SW 1271 (cell line): ENCODE results near the gene ZNF205.

Experiments
- DNase-seq, 2 experiments: peaks; one replicate each; lab custom pipeline; 2025; lab: John Stamatoyannopoulos, UW

Gene ZNF205

DNA sequence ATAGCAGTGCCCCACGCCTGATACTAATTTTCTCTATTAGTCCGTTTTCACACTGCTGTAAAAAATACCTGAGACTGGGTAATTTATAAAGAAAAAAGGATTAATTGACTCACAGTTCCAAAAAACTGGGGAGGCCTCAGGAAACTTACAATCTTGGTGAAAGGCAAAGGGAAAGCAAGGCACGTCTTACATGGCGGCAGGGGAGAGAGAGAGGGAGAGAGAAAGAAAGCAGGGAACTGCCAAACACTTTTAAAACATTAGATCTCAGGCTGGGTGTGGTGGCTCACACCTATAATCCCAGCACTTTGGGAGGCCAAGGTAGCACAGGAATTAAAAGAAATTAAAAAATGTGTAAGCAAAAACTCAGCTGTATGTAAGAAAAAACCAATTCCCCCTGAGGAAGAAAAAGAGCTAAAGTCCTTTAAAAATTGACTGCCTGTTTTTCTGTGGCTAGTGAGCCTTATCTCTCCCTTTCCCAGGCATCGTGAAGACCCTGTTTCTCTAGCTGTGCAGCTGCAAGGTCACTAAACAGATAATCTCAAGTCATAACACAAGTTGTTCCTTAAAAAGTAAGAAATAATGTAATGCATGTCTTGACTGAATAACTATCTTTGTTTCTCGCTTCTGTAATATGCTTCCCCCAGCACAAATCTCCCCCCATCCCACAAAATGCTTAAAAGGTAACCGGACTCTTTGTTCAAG, 27.3 kb upstream of the ZNF205 start:
- DNase-seq, result no peak

DNA sequence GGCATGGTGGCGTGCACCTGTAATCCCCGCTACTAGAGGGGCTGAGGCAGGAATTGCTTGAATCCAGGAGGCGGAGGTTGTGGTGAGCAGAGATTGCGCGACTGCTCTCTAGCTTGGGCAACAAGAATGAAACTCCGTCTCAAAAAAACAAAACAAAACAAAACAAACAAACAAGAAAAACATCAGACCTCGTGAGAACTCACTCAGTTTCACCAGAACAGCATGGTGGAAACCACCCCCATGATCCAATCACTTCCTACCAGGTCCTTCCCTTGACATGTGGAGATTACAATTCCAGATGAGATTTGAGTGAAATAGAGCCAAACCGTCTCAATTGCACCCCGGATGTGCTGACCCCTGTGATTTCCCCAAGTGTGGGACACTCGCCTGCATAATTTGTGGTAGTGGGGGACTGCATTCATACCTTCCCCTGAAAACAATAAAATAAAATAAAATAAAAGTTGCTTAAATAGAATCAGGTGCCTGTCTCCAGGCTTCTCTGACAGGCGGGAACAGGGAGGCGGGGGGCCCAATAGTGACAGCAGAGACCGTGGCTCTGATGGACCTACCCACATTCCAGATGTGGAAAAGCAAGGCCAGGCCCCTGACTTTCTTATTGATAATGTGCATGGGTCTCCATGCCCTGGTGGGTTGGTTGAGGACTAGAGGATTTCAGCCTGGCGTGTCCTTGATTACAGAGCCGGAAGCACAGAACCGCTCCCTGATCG, 26.4 kb upstream of the ZNF205 start:
- no peak for DNase-seq

DNA sequence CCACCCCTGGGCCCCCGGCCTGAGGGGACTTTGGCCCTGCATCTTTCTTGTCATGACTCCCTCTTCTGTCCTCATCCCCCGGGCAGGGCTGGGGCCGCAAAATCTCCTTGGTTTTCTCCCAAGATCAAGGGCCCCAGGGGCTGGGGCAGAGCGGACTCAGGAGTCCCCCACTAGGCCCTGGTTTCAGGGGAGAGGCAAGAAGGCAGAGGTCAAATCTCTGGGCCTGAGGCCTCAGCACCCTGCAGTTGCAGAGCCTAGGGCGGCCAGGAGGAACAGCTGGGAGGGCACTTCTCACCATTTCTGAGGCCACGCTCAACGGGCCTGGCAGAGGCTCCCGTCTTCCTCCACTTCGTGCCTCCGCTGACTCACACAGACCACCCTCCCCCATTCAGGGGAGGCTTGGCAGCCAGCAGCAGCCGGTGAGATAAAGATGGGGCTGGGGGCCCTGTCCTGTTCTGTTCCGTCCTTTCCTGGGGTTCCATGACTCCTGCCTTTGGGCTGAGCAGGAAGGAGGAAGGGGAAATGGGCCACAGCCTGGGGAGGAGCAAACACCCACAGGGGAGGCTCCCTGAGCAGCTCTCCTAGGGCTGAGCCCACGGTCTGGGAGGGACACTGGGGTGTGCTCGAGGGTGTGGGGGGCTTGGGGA, 25.7 kb upstream of the ZNF205 start:
- no peak for DNase-seq

DNA sequence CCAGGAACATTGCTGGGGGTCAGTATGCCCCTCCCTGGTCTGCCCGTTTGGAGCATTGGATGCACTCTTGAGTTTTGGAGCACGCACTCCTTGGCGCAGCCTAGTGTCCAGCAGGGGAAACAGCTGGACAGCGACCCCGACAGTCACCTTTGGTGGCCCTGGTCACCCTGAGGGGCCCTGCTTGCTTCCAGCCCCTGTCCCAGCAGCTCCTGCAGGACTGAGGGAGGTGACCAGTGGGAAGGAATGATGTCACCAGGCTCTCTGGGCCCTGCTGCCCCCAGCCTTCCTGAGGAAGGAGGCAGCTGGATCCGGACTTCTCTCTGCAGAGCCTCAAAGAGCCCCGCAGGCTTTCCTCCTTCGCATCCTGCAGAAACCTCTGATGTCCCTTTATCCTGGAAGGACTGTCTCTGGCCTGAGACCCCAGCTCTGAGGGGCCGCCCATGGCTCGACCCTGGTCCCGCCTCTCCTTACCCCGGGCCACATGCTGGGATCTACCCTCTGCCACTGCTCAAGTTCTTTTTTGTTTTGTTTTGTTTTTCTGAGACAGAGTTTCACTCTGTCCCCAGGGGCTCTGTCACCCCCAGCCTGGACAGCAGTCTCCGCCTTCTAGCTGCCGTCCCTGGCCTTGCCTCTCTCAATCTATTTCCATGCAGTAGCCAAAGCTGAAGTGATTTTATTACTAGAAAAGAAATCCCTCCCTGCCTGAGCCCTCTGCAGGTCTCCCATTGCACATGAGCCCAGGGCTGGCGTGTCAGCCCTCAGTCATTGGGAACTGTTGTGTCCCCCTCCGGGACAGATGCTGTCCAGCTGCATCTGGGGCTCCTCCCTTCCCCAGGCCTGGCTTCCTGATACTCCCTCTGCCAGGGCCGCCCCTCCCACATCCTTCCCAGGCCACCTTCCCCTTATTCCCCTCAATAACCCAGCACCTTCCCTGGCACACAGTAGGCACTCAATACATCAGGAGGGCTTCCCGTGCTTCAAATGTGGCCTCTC, 24.8 kb upstream of the ZNF205 start:
- DNase-seq, result no peak

DNA sequence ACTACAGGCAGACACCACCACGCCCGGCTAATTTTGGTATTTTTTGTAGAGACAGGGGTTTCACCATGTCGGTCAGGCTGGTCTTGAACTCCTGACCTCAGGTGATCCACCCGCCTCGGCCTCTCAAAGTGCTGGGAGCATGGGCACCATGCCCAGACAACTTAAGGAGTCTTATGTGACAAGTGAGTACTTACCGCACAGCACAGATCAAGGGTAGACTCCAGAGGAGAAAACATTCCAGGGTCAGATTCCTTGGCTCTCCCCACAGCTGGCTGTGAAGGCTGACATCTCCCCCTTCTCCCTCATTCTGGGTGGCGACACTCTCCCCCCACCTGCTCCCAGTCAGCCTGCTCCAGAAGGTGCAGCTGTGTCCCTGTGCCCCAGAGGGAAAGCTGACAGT, 23.9 kb upstream of the ZNF205 start:
- DNase-seq, result no peak

DNA sequence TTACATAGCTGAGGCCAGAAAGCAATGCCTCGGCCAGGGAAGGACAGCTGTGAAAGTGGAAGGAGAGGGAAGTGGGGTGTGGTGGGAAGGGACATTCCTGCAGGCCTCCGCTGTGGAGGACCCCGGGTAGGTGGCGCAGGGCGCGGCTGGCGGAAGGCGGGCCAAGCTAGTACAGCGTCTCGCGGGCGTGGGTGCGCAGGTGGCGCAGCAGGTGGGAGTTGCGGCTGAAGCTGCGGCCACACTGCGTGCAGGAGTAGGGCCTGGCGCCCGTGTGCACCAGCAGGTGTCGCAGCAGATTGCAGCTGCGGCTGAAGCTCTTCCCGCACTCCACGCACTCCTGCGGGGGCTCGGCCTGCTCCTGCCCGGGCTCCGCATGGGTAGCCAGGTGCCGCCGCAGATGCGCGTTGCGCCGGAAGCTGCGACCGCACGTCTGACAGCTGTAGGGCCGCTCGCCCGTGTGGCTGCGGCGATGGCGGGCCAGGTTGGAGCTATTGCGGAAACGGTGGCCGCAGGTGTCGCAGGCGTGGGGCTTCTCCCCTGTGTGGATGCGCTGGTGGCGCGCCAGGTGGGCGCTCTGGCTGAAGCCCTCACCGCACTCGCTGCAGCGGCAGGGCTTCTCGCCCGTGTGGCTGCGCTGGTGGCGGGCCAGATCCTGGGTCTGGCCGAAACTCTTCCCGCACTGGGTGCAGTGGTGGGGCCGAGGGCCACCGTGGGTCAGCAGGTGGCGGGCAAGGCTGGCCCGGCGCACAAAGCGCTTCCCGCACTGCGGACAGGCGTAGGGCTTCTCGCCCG, 23.3 kb upstream of the ZNF205 start:
- no peak for DNase-seq

DNA sequence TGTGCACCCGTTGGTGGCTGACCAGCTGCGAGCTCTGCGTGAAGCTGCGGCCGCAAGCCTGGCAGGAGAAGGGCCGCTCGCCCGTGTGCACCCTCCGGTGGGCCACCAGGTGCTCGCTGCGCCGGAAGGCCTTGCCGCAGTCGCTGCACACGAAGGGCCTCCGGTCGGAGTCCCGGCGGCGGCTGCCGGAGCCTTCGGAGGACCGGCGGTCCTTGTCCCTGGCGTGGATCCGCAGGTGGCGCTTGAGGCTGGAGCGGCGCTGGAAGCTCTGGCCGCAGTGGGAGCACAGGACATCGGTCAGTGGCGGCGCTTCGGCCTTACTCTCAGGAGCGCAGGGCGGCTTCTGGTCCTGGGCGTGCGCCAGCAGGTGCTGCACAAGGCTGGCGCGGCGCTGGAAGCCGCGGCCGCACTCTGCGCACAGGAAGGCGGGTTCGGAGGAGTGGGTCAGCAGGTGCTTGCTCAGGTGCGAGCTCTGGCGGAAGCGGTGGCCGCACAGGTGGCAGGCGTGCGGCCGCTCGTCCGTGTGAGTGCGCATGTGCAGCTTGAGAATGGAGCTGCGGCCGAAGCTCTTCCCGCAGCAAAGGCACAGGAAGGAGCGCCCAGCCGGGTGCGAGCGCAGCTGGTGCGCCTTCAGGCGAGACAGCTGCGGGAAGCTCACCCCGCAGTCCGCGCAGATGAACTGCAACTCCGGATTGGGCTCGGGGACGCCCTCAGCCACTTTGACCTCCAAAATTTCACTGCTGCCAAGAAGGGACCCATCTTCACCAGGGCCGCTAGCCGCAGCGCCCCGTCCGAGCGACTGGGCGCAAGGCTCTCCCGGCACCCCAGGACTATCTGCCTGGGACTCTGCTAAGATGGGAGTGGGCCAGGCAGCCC, 22.4 kb upstream of the ZNF205 start:
- no peak for DNase-seq

DNA sequence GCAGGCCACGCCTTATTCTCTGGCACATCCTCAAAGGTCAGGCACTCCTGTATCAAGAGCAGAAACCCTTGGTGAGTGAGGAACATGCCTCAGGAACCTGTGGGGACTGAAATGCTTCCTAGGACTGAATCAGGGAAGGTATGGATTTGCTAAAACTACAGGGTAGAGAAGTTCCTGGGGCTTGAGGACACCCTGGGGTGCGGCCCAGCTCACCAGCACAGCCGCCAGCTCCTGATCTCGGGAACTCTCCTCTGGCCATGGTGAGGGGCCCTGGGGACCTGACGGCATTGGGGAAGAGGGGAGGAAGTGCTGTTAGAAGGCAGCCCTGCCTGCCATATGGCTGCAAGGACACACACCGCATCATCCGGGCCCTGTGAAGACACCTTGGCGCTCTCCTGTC, 20.8 kb upstream of the ZNF205 start:
- no peak for DNase-seq

DNA sequence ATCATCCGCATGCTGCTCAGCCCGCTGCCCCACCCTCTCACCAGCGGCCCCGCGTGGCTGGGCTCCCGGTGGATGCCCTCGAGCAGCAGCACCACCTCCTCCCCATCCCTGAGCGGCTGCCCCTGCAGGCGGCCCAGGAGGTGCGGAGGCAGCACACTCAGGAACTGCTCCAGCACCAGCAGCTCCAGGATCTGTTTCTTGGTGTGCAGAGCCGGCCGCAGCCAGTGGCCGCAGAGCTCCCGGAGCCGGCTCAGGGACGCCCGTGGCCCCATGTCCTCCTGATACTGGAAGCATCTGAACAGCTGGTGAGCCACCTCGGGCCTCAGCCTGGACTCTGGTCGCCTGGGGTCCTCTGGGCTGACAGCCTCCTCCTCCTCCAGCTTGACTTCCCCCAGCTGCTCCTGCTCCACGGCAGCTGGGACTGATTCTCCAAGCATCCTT, 19.9 kb upstream of the ZNF205 start:
- DNase-seq, result no peak

DNA sequence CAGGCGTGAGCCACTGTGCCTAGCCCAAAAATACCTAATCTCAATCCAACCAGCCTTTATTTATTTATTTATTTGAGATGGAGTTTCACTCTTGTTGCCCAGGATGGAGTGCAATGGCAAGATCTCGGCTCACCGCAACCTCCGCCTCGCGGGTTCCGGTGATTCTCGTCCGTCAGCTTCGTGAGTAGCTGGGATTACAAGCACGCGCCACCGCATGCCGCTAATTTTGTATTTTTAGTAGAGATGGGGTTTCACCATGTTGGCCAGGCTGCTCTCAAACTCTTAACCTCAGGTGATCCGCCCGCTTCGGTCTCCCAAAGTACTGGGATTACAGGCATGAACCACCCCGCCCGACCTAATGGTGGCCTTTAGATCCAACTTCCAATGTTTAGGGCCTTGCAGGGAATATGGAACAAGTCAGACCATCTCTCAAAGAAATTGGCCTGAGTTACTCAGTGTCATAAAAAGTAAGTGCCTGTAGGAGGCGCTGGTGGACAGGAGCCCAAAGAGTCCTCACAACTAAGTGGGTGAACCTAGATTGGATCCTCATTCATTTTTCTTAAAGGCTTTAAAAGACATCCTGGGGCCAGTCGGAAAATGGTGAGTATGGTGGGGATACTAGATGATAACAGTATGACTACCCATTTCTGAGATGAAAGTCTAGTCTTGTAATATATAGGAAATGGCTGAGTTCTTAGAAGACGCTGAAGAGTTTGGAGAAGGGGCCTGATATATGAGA, 17.9 kb upstream of the ZNF205 start:
- no peak for DNase-seq

DNA sequence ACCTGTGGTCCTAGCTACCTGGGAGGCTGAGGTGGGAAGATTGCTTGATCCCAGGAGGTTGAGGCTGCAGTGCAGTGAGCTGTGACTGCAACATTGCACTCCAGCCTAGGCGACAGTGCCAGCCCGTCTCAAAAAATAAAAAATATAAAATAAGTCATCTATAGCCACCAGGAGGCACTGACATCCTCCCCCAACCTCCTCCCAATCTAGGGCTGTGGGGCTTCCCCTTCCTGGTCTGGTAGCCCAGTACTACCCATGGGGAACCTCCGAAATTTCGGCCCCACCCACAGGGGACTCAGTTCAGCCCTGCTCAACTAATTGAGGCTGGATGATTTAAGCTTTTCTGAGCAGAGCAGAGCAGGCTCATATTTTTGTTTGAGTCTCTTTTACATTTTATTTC, 16.5 kb upstream of the ZNF205 start:
- no peak for DNase-seq

DNA sequence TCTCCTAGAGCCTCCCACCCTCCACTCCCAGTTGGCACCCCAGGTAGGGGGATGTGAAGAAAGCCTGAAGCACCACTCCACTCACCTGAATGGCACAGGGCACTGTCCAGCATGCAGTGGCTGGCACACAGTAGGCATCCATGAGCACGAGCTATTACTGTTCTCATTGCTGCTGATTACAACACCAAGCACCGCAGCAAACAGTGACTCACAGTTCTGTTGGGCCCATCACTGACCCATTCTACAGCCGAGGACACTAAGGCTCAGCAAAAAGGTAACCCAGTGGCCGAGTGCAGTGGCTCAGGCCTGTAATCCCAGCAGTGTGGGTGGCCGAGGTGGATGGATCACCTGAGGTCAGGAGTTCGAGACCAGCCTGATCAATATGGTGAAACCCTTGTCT, 16.0 kb upstream of the ZNF205 start:
- DNase-seq, result no peak

DNA sequence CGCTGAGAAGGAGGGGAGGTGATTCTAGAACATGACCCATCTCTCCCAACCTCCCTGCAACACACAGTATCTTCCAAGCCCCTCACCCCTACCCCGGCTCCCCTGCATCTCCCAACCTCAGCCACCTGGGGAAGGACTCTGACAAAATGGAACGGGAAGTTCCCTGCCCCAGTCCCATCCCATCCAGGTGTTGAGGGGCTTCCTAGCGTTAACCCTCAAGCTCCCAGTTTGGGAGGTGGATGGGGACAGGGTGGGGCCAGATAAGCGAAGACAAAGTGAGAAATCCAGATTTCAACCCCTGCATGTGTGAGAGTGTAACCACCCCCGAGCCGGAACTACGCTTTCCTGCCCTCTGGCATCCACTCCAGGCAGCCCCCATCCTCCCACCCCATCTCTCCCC, 15.1 kb upstream of the ZNF205 start:
- DNase-seq, result no peak

DNA sequence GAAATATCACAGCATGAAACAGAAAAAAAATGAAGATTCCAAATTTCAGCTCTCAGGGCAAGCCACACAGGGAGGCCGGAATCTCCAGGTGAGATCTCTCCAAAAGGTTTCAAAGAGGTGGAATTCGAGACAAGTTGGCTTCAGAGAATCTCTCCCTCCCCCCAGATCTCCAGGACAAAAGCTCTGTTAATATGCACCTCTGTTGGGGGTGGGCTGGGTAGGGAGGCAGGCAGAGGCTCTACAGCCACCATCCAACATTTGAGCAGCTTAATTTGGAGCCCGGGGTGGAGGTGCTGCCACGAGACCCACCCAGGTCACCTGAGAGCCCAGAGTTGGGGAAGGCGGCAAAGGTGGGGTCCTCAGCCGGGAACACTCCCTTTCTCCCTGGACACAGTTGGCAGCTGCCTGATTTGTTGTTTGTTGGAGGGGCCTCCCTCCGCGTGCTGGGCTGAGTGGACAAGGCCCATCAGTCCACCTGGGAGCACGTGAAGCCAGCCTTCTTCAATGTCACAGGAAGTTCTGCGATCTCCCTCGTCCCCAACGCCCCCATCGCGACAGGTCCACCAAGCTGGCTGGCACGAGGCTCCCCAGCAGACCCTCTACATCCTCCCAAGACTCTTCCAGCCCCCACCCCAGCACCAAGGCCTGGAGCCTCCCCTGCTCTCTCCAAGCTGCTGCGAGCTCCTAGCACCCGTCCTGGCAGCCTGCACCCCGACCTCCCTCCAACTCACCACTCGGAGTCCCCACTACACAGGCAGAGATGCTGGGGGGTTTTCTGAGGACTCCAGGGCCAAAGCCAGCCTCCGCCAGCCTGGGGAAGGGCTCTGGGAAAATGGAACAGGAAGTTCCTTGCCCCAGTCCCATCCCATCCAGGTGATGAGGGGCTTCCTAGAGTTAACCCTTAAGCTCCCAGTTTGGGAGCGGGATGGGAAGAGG, 13.7 kb upstream of the ZNF205 start, which contains the start of gene ZSCAN10:
ZSCAN10 (minus strand) TSS at position 836 of the 936 bp plus-strand sequence. CDS start 6,357 bp downstream, outside the sequence.
- DNase-seq, result no peak

DNA sequence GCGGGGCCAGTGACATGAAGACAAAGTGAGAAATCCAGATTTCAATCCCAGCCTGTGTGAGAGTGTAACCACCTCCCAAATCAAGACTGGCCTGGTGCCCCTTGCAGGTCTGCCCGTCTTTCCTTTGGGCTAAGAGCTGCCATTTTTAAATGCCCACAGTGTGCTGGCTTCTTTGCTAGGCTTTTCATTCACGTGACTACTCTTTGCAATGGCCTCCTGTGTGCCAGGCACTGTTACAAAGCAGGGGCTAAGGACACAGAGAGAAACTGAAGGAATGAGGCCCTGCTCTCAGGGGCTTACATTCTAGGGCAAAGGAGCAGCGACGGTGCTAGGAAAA, 13.0 kb upstream of the ZNF205 start:
- DNase-seq, result no peak

DNA sequence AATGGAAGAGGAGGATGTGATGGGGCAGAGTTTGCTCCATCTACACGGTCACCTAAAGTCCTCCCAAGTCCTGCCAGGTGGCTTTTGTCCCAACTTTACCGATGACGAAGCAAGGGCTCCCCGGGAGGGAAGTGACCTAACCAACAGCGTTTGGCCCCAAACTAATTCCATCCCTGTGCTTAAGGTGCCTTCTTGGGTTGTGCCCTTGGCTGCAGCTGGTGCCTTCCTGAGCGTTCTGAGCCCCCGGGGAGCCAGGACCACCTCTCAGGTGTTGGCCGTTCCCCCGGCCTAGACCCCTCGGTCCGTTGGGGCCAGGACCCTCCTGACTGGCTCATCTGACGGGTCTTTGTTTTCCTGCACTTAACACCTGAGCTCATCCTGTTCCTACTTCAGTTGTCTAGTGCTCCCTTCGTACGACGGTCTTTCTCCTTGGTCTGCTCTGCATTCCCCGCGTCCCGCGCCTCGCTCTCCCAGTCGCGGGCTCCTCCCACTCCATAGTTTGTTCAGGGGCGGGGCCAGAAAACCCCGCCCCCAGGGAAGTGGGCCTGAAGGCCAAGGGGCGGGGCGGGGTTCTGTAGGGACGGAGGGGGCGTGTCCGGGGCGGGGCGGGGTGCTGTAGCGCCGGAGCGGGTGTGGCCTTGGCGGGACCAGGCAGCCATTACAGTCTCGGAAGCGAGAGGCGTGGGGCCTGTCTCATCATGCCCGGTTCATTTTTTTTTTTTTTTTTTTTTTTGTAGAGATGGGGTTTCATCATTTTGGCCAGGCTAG, 12.5 kb upstream of the ZNF205 start:
- peak in 1 of 2 experiments; percentile 43 for DNase-seq

DNA sequence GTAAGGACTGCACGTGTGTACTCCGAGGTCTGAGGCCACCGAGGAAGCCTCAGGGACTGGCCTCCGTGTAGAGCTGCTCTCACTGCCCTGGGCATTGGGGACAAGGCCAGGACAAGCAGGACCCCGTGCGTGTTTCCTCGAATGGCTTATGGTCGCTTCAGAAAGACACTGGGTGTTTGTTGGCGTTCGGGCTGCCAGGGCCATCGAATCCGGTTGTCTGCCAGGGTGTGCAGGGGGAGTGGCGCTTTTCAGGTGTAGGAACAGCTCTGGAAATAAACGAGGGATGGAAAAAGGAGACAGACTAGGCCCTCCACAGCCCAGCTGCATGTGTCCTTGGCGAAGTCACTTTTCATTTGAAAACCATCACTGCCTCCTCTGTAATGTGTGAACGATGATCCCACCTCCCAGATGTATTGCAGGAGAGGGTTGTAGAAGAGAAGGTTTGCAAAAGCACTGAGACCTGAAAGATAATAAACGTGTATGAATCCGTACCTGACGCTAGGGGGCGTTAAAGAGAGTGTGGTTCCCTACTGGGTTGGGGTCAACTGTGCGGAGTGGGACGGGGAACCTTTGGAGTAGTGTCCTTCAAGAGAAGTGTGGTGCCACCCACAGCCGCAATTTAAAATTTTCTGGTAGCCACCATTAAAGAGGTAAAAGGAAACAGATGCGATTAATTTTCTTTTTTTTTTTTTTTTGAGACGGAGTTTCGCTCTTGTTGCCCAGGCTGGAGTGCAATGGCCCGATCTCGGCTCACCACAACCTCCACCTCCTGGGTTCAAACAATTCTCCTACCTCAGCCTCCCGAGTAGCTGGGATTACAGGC, 11.2 kb upstream of the ZNF205 start:
- peak in 1 of 2 experiments; percentile 24 for DNase-seq
